ENCODE results near the gene SLC35F3.
"Not testable (repeated sequence)": the region's sequence is repeated elsewhere in the genome, so short reads cannot be mapped to it uniquely, and the experiment has no call there.

Gene SLC35F3

DNA sequence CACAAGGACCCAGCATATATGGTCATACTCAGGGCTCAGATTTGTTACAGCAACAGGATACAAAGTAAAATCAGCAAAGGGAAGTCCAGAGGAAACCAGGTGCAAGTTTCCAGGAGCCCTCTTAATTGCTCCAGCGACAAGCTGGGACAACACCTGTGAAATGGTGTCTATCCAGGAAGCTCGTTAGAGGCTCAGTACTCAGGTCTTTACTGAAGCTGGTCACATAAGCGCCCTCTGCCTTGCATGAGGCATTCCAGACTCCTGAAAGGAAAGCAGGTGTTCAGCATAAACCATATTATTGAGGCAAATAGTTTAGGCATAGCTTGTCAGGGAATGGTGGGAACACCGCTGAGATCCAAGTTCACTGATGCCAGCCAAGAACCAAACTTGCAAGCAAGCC, 231.0 kb downstream of the SLC35F3 start:
- no peak for DNase-seq
- Mint-ChIP-seq H3K4me3 (no peak overlapping the region), H3K4me1 (ENCODE audit: low read depth in 2 of 2) (no peaks in the 10 kb centered on the region), H3K27ac (no peak overlapping the region), H3K36me3 (ENCODE audit: insufficient read depth) (no peaks in the 10 kb centered on the region), H3K9me3 (no peaks in the 10 kb centered on the region), H3K27me3 (peaks cover 14 to 21% of the 10 kb centered on the region in 2 donors)
- no peak for ATAC-seq (replicated peaks)

DNA sequence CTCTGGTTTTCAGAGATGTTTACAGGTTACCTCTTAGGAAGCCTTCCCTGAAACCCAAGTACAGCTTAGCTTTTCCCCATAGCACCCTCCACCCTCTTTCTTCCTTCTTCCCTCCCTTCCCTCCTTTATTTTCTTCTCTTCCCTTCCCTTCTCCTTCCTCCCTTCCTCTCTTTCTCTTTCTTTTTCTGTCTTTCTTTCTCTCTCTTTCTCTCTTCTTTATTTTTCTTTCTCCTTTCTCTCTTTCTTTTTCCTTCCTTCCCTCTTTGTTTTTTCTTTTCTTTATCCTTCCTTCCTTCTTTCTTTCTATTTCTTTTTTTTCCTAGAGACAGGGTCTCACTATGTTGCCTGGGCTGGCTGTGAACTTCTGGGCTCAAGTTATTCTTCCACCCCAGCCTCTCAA, 231.6 kb downstream of the SLC35F3 start:
- Mint-ChIP-seq H3K36me3 (ENCODE audit: insufficient read depth) (no peaks in the 10 kb centered on the region), H3K4me1 (ENCODE audit: low read depth in 2 of 2) (no peaks in the 10 kb centered on the region), H3K4me3 (no peak overlapping the region), H3K9me3 (no peaks in the 10 kb centered on the region), H3K27me3 (peaks cover 14 to 17% of the 10 kb centered on the region in 2 donors), H3K27ac (no peak overlapping the region)
- no peak for DNase-seq
- ATAC-seq (replicated peaks): no peak

DNA sequence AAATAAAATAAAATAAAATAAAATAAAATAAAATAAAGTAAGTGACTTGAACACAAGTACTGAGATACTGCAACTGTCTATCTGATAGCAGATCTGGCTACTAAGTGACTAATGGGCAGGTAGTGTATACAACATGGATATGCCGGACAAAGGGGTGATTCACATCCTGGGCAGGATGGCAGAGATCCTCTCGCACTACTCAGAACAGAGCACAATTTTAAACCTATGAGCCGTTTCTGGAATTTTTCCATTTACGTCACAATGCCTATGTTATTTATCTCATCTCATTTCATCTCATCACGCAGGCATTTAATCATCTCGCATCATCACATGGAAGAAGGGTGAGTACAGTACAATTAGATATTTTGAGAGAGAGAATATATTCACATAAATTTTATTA, 235.5 kb downstream of the SLC35F3 start:
- no peak for ATAC-seq (replicated peaks)
- Mint-ChIP-seq H3K4me3 (no peak overlapping the region), H3K4me1 (ENCODE audit: low read depth in 2 of 2) (no peaks in the 10 kb centered on the region), H3K36me3 (ENCODE audit: insufficient read depth) (no peaks in the 10 kb centered on the region), H3K27me3 (peaks cover 19 to 23% of the 10 kb centered on the region in 2 donors), H3K27ac (no peak overlapping the region), H3K9me3 (no peaks in the 10 kb centered on the region)
- DNase-seq: no peak

DNA sequence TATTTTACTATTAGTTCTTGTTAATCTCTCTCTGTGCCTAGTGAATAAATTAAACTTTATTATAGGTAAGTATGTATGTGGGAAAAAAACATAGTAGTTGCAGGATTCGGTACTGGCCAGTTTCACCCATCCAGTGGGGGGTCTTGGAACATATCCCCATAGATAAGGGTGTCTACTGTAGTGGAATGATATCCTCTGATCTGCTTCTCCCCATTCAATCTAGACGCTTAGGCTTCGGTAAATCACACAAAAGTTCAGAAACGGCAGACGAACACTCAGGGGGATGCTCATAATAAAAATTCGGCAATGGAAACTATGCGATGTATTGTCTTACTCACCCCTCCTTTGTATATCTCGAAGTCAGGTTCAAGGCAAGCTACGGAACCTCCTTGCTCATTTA, 235.9 kb downstream of the SLC35F3 start:
- no peak for DNase-seq
- no peak overlapping the region for H3K27ac Mint-ChIP-seq
- no peaks in the 10 kb centered on the region for H3K9me3 Mint-ChIP-seq

DNA sequence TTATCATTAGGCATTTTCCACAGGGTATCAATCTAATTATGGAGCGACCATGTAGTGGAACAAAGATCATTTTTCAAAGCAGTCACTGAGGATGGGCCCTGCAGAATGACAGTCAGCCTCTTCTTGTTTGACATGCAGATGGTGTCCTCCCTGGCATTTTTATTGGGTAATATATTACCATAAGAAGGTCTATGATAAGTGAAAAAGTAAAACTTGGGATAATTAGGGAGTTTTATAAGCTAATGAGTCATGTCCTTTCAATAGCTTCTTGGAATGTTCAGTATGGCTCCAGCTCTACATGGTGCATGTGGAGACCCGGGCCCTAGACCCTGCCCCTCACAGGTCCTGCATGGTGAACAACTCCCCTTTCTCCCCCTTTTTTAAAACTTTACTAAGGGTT, 236.5 kb downstream of the SLC35F3 start:
- Mint-ChIP-seq H3K36me3 (ENCODE audit: insufficient read depth) (no peaks in the 10 kb centered on the region), H3K9me3 (no peaks in the 10 kb centered on the region), H3K27me3 (peaks cover 28 to 33% of the 10 kb centered on the region in 2 donors), H3K4me1 (ENCODE audit: low read depth in 2 of 2) (no peaks in the 10 kb centered on the region), H3K4me3 (no peak overlapping the region), H3K27ac (no peak overlapping the region)
- ATAC-seq (replicated peaks) (no peak), DNase-seq (no peak)

More for the DNA sequence above, 235.9 kb downstream of the SLC35F3 start:
- peaks cover 22 to 27% of the 10 kb centered on the region in 2 donors for H3K27me3 Mint-ChIP-seq
- no peak for ATAC-seq (replicated peaks)
- no peaks in the 10 kb centered on the region for H3K4me1 Mint-ChIP-seq (ENCODE audit: low read depth in 2 of 2)
- no peak overlapping the region for H3K4me3 Mint-ChIP-seq
- H3K36me3 Mint-ChIP-seq (ENCODE audit: insufficient read depth): no peaks in the 10 kb centered on the region

- Mint-ChIP-seq H3K27me3 (peaks cover 40 to 45% of the 10 kb centered on the region in 2 donors), H3K36me3 (ENCODE audit: insufficient read depth) (no peaks in the 10 kb centered on the region), H3K27ac (no peak overlapping the region), H3K9me3 (no peaks in the 10 kb centered on the region), H3K4me3 (no peak overlapping the region), H3K4me1 (ENCODE audit: low read depth in 2 of 2) (no peaks in the 10 kb centered on the region)
- ATAC-seq (replicated peaks) (no peak), DNase-seq (no peak)
Measured at GRCh38 chr1:234143681-234144080, 239.2 kb downstream of the SLC35F3 start.

DNA sequence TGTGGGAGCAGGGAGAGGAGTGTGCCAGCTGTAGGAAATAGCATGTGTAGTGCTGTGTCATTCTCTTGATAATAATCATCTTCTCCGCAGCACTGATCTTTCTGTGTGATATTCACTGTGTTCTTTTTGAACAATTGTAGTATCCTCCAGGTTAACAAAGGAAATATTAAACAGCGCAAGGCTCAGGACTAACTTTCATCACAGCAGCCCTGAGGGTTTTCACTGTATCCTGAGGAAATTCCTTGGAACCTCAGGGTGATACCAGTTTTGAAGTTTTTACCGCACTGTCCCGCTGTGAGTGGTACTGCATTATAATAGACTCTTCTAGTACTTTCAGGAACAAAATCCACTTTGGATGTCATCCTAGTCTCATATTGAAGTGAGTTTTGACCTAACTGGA, 240.4 kb downstream of the SLC35F3 start:
- Mint-ChIP-seq H3K9me3 (no peaks in the 10 kb centered on the region), H3K4me3 (no peak overlapping the region), H3K27ac (no peak overlapping the region), H3K27me3 (peaks cover 52 to 57% of the 10 kb centered on the region in 2 donors), H3K36me3 (ENCODE audit: insufficient read depth) (no peaks in the 10 kb centered on the region), H3K4me1 (ENCODE audit: low read depth in 2 of 2) (no peaks in the 10 kb centered on the region)
- DNase-seq: no peak
- no peak for ATAC-seq (replicated peaks)

DNA sequence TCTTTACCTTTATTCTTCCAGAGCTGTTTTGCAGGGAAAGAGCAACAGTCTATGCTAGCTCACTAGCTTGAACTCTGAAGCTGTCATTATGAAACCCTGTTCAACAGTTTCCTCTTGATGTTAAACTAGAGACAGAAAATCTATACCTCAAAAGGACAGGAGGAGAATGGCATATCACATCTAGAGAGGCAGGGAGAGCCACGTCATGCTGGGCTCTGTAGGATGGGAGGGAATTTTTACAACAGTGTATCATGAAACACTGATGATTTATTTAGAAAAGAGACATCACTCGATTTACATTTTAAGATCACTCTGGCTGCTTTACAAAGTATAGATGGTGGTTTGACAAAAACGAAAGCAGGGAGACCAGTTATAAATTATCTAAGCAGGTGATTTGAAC, 243.9 kb downstream of the SLC35F3 start:
- no peaks in the 10 kb centered on the region for H3K9me3 Mint-ChIP-seq
- DNase-seq (no peak), ATAC-seq (replicated peaks) (no peak)
- no peak overlapping the region for H3K27ac Mint-ChIP-seq
- H3K36me3 Mint-ChIP-seq (ENCODE audit: insufficient read depth): no peaks in the 10 kb centered on the region
- no peaks in the 10 kb centered on the region for H3K4me1 Mint-ChIP-seq (ENCODE audit: low read depth in 2 of 2)
- H3K27me3 Mint-ChIP-seq: peaks cover 65 to 81% of the 10 kb centered on the region in 2 donors
- no peak overlapping the region for H3K4me3 Mint-ChIP-seq

- H3K9me3 Mint-ChIP-seq: no peaks in the 10 kb centered on the region
- DNase-seq (no peak), ATAC-seq (replicated peaks) (no peak)
- no peaks in the 10 kb centered on the region for H3K4me1 Mint-ChIP-seq (ENCODE audit: low read depth in 2 of 2)
- no peaks in the 10 kb centered on the region for H3K36me3 Mint-ChIP-seq (ENCODE audit: insufficient read depth)
- no peak overlapping the region for H3K4me3 Mint-ChIP-seq
- no peak overlapping the region for H3K27ac Mint-ChIP-seq
- peaks cover 61 to 76% of the 10 kb centered on the region in 2 donors for H3K27me3 Mint-ChIP-seq
Measured at GRCh38 chr1:234148816-234149215, 244.3 kb downstream of the SLC35F3 start.

DNA sequence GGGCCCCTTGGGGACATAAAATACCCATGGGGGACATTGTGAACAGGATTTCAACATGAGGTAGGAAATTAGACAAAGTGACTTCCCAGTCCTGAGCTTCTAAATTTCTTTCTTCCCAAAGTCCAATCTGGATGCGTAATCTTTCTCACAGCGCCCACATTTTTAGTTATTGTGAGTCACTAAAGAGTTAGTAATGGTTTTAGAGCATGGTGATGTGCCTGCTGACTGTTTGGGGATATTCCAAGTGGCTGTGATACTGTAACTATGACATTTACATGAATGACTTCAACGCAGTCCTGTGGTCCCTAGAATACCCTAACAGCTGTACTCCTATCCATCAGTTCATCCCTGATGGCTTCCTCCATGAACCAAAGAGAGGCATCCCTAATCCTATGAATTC, 244.7 kb downstream of the SLC35F3 start:
- H3K4me1 Mint-ChIP-seq (ENCODE audit: low read depth in 2 of 2): no peaks in the 10 kb centered on the region
- H3K9me3 Mint-ChIP-seq: no peaks in the 10 kb centered on the region
- no peaks in the 10 kb centered on the region for H3K36me3 Mint-ChIP-seq (ENCODE audit: insufficient read depth)
- peaks cover 58 to 72% of the 10 kb centered on the region in 2 donors for H3K27me3 Mint-ChIP-seq
- no peak overlapping the region for H3K27ac Mint-ChIP-seq
- H3K4me3 Mint-ChIP-seq: no peak overlapping the region
- no peak for ATAC-seq (replicated peaks)
- no peak for DNase-seq

DNA sequence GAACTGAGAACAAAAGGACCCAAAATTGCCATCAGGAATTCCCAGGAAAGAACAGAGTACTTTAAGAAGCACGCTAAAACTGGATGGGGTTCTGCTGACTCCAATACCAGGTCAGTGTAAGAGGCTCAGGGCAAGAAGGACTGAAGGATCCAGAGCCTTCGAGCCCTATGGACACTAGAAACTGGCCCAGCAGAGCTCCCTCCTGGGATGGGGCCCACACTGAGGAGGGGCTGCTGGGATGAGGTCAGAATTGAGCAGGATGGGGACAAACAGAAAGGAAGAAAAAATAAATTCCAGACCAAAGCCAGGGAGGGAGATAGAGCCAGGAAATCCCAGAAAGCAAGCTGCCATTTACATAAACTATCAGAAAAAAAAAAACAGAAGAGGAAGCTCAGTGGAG, 246.4 kb downstream of the SLC35F3 start:
- no peak overlapping the region for H3K27ac Mint-ChIP-seq
- peaks cover 50 to 63% of the 10 kb centered on the region in 2 donors for H3K27me3 Mint-ChIP-seq
- H3K4me1 Mint-ChIP-seq (ENCODE audit: low read depth in 2 of 2): no peaks in the 10 kb centered on the region
- DNase-seq: no peak
- H3K4me3 Mint-ChIP-seq: no peak overlapping the region
- no peak for ATAC-seq (replicated peaks)
- H3K36me3 Mint-ChIP-seq (ENCODE audit: insufficient read depth): no peaks in the 10 kb centered on the region
- H3K9me3 Mint-ChIP-seq: no peaks in the 10 kb centered on the region

GRCh38 chr1:234152344-234152743, 247.9 kb downstream of the SLC35F3 start:
- not testable (repeated sequence) for H3K9me3 Mint-ChIP-seq; H3K36me3 Mint-ChIP-seq (ENCODE audit: insufficient read depth); H3K4me3 Mint-ChIP-seq; ATAC-seq (replicated peaks); H3K4me1 Mint-ChIP-seq (ENCODE audit: low read depth in 2 of 2); H3K27ac Mint-ChIP-seq; DNase-seq
- peaks cover 43 to 50% of the 10 kb centered on the region in 2 donors for H3K27me3 Mint-ChIP-seq

DNA sequence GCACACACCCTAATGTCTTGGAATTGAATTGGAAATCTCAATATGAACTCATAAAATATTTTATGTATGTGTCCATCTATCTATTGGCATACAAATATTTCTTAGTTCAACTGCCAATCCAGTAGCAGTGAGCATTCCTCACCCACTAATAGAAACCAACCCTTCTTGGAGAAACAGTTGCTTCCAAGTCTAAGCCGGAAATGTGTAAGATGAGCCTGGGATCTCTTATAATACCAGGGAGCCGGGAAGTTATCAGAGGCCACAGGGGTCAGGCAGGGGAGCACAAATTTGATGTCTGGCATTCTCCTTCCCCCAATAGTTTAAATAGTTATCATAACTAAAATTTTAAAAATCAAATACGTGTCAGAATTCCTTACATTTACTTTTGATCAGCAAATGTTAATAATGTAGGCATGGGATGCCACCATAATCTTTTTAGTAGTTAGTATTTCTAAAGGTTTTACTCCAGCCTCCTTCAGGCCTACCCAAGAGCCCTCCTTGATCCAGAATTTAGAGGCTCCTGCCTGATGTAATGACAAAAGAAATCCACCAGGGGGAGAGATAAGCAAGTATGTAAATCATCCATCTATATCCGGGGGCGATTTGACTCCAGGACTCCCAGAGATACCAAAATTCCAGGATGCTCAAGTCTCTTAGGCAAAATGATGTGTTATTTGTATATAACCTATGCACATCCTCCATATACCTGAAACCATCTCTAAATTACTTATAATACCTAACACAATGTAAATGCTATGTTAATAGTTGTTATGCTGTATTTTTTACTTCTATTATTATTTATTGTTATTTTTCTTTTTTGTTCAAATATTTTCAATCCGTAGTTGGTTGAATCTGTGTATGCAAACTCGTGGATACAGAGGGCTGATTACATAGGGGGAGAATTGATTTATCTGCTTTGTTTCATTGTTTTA, 250.1 kb downstream of the SLC35F3 start:
- DNase-seq: peak; percentile 13 to 27 (median 21)
- peaks cover 26 to 27% of the 10 kb centered on the region in 2 donors for H3K27me3 Mint-ChIP-seq
- H3K36me3 Mint-ChIP-seq (ENCODE audit: insufficient read depth): peaks cover 3% of the 10 kb centered on the region
- H3K27ac Mint-ChIP-seq: no peak overlapping the region
- ATAC-seq (replicated peaks): peak; percentile 59
- no peaks in the 10 kb centered on the region for H3K9me3 Mint-ChIP-seq
- H3K4me3 Mint-ChIP-seq: no peak overlapping the region
- H3K4me1 Mint-ChIP-seq (ENCODE audit: low read depth in 2 of 2): no peaks in the 10 kb centered on the region

GRCh38 chr1:234162661-234163060, 258.2 kb downstream of the SLC35F3 start:
- Mint-ChIP-seq H3K36me3 (ENCODE audit: insufficient read depth) (no peaks in the 10 kb centered on the region), H3K4me3 (no peak overlapping the region)

More at GRCh38 chr1:234162661-234163060, 258.2 kb downstream of the SLC35F3 start:
- Mint-ChIP-seq H3K27ac (no peak overlapping the region), H3K9me3 (no peaks in the 10 kb centered on the region), H3K27me3 (peaks cover 18 to 24% of the 10 kb centered on the region in 2 donors), H3K4me1 (ENCODE audit: low read depth in 2 of 2) (no peaks in the 10 kb centered on the region)
- ATAC-seq (replicated peaks): no peak
- no peak for DNase-seq

Data from effector memory CD8-positive, alpha-beta T cell (primary cell).